Spleen (tissue), 7 donors: ENCODE data around the gene NPLOC4.

Experiments
- CTCF ChIP-seq, 11 experiments: fragments of 200-600 bp in 7 of 11; fragments of 450-650 bp in 4 of 11; sonication (generic) in 4 of 11; IDR thresholded peaks in 8 of 11; conservative IDR thresholded peaks in 3 of 11; 1 replicate in 7 of 11; 2 replicates in 4 of 11; pipeline versions ENCODE4 v1.4.0 to v1.8.0; 2016 to 2021; ENCODE audit warnings: antibody characterized with exemption in 11 of 11, inconsistent platforms in 4 of 11, mild to moderate bottlenecking in 1 of 11
- POLR2A ChIP-seq, 3 donors: fragments of 450-650 bp; IDR thresholded peaks; one replicate each; pipeline ENCODE4 v1.5.1; 2017; ENCODE audit warnings: antibody characterized with exemption in 3 of 3, mild to moderate bottlenecking in 1 of 3
- donor health status: DM: no; HTN: no; CAD: no; lungs with moderate emphysema.
- donor health status: DM: no; HTN: no; CAD: no.
- donor health status: DM: no; HTN: no; CAD: no.

- TF ChIP-seq CTCF (IDR thresholded peaks at IDR 0.05 in 8 of 11, conservative IDR thresholded peaks at IDR 0.05 in 3 of 11): no peak
- TF ChIP-seq POLR2A (IDR thresholded peaks at IDR 0.05): no peak
These were observed 62.9 kb downstream of the NPLOC4 start for GRCh38 chr17:81573794-81574642.
